ENCODE results near the gene MICAL3. TPM values are rescaled to one million over a fixed set of nuclear protein-coding genes. Genes with fewer than 3 reads are reported as not detected.

The MICAL3 gene
- total RNA-seq, 1 experiment from 2014 or later: 23.7 TPM

DNA sequence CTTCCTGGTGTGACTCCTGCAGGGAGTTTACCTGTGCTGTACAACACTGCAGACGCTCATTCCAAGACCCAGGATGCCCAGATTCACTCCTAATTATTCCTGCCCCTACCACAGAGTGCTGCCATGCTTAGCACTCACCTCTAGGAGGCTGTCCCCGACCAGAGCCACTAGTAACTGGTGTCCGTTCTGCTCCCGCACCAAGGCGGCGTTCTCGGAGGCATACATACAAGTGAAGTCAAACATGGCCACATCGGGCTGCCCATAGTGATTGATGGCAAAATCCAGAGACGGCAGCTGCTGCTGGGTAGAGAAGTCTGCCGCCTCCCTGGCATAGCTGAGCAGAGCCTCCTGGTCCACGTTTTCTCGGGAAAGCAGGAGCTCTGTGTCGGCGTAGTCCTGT is 127.8 kb downstream of the MICAL3 start:
- H3K9me3 ChIP-seq (ENCODE audit: low read length): no peaks in the 10 kb centered on the region
- no peak for DNase-seq
- ChIA-PET CTCF (no interaction called here), POLR2A (ENCODE audit: unreplicated experiment) (no interaction called here)
- H3K4me2 ChIP-seq (ENCODE audit: low read length): no peak overlapping the region
- intact Hi-C loops (cut with micrococcal nuclease): loop anchor here (5.0 kb wide), 1 partner anchor 181 kb away; the partner anchor contains the start of gene PEX26
- H3K27me3 ChIP-seq (ENCODE audit: low read length): no peaks in the 10 kb centered on the region
- H3K9me2 ChIP-seq (replicated peaks; ENCODE audit: low read length): no peaks in the 10 kb centered on the region
- no peak overlapping the region for H3K9ac ChIP-seq (ENCODE audit: low read length)
- H3F3A ChIP-seq (ENCODE audit: low read length, unreplicated experiment): no peaks in the 10 kb centered on the region
- peak; percentile 40; the same call in 1 of the 2 replicates for ATAC-seq
- H4K20me1 ChIP-seq (ENCODE audit: low read length): no peaks in the 10 kb centered on the region
- H3K4me1 ChIP-seq (ENCODE audit: insufficient read depth, low read length): no peaks in the 10 kb centered on the region
- no peak overlapping the region for H3K4me3 ChIP-seq (ENCODE audit: low read length)
- no peaks in the 10 kb centered on the region for H3K79me2 ChIP-seq (ENCODE audit: low read length)
- TF ChIP-seq EZH2phosphoT487 (IDR thresholded peaks at IDR 0.05; ENCODE audit: borderline replicate concordance, low read length): no peak
- no peak for TF ChIP-seq EZH2 (IDR thresholded peaks at IDR 0.05; ENCODE audit: low read length, unreplicated experiment)
- TF ChIP-seq, protein P1, sequence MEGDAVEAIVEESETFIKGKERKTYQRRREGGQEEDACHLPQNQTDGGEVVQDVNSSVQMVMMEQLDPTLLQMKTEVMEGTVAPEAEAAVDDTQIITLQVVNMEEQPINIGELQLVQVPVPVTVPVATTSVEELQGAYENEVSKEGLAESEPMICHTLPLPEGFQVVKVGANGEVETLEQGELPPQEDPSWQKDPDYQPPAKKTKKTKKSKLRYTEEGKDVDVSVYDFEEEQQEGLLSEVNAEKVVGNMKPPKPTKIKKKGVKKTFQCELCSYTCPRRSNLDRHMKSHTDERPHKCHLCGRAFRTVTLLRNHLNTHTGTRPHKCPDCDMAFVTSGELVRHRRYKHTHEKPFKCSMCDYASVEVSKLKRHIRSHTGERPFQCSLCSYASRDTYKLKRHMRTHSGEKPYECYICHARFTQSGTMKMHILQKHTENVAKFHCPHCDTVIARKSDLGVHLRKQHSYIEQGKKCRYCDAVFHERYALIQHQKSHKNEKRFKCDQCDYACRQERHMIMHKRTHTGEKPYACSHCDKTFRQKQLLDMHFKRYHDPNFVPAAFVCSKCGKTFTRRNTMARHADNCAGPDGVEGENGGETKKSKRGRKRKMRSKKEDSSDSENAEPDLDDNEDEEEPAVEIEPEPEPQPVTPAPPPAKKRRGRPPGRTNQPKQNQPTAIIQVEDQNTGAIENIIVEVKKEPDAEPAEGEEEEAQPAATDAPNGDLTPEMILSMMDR (conservative IDR thresholded peaks at IDR 0.05; ENCODE audit: low read depth, low read length): peak; percentile 50
- no peak overlapping the region for H3K27ac ChIP-seq (ENCODE audit: low read length)
- no peak overlapping the region for H2AFZ ChIP-seq (ENCODE audit: low read length)
- H3K36me3 ChIP-seq (ENCODE audit: low read depth, low read length): peaks cover 32% of the 10 kb centered on the region
- BruUV-seq (replicated peaks): no TSS peak

DNA sequence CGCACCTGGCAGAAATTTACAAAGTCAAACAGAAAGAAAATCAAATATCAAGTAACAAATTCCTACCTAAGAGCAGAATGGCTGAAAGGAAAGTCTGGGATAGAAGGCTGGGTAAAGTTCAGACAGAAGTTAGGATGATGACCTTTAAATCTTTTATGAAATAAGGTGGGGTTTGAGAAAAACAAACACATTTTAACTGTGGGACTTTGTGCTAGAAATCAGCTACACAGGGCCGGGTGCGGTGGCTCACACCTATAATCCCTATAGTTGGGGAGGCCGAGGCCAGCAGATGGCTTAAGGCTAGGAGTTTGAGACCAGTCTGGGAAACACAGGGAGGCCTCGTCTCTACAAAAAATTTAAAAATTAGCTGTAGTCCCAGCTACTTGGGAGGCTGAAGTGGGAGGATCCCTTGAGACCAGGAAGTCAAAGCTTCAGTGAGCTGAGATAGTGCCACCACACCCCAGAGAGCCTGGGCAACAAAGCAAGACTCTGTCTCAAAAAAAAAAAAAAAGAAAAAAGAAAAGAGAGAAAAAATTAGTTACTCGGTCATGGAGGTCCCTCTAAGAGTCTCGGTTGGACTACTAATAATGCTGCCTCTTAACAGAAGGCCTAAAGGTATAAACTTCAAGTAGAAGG is 130.3 kb downstream of the MICAL3 start:
- ChIA-PET POLR2A (ENCODE audit: unreplicated experiment) (no interaction called here), CTCF (no interaction called here)
- TF ChIP-seq EZH2phosphoT487 (IDR thresholded peaks at IDR 0.05; ENCODE audit: borderline replicate concordance, low read length) (no peak), EZH2 (IDR thresholded peaks at IDR 0.05; ENCODE audit: low read length, unreplicated experiment) (no peak)
- TF ChIP-seq, protein P1 (conservative IDR thresholded peaks at IDR 0.05; ENCODE audit: low read depth, low read length): no peak
- Histone ChIP-seq H3K9ac (ENCODE audit: low read length) (no peak overlapping the region), H3F3A (ENCODE audit: low read length, unreplicated experiment) (no peaks in the 10 kb centered on the region), H3K4me3 (ENCODE audit: low read length) (no peak overlapping the region), H3K36me3 (ENCODE audit: low read depth, low read length) (peaks cover 33% of the 10 kb centered on the region), H4K20me1 (ENCODE audit: low read length) (no peaks in the 10 kb centered on the region), H3K4me1 (ENCODE audit: insufficient read depth, low read length) (peaks cover 14% of the 10 kb centered on the region), H3K4me2 (ENCODE audit: low read length) (no peak overlapping the region), H2AFZ (ENCODE audit: low read length) (no peak overlapping the region), H3K79me2 (ENCODE audit: low read length) (no peaks in the 10 kb centered on the region), H3K27me3 (ENCODE audit: low read length) (no peaks in the 10 kb centered on the region), H3K9me2 (replicated peaks; ENCODE audit: low read length) (no peaks in the 10 kb centered on the region), H3K27ac (ENCODE audit: low read length) (no peak overlapping the region), H3K9me3 (ENCODE audit: low read length) (no peaks in the 10 kb centered on the region)
- intact Hi-C loops (cut with micrococcal nuclease): no loop called here
- DNase-seq: no peak
- ATAC-seq: no peak
- no TSS peak for BruUV-seq (replicated peaks)

DNA sequence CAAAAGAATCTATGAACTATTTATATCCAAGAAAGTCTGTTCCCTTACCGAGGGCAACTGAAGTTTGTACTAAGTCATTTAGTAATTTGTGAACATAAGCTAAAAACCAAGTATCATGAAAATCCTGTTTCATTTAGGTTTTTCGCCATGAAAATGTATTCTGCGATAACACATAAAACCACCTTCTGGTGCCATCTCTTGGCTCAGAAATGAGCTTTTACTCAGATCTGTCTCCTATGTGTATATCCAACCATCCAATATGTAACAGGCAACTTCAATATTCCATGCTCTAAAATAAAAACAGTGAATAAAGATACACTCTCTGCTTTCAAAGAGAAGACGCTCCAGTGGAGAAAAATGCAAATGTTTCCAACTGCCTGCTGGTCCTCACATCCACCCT is 132.0 kb downstream of the MICAL3 start:
- DNase-seq (no peak), ATAC-seq (no peak)
- Histone ChIP-seq H3K9me3 (ENCODE audit: low read length) (no peaks in the 10 kb centered on the region), H3K4me2 (ENCODE audit: low read length) (no peak overlapping the region), H3K9me2 (replicated peaks; ENCODE audit: low read length) (no peaks in the 10 kb centered on the region), H3K79me2 (ENCODE audit: low read length) (no peaks in the 10 kb centered on the region), H3K9ac (ENCODE audit: low read length) (no peak overlapping the region), H3K27me3 (ENCODE audit: low read length) (no peaks in the 10 kb centered on the region), H3K4me1 (ENCODE audit: insufficient read depth, low read length) (peaks cover 14% of the 10 kb centered on the region), H3K4me3 (ENCODE audit: low read length) (no peak overlapping the region), H2AFZ (ENCODE audit: low read length) (no peak overlapping the region), H3F3A (ENCODE audit: low read length, unreplicated experiment) (no peaks in the 10 kb centered on the region), H4K20me1 (ENCODE audit: low read length) (no peaks in the 10 kb centered on the region), H3K27ac (ENCODE audit: low read length) (no peak overlapping the region), H3K36me3 (ENCODE audit: low read depth, low read length) (peaks cover 41% of the 10 kb centered on the region)
- BruUV-seq (replicated peaks): no TSS peak
- intact Hi-C loops (cut with micrococcal nuclease): no loop called here
- ChIA-PET POLR2A (ENCODE audit: unreplicated experiment) (interaction anchor here (0.6 kb wide), 1 partner anchor 173 kb away, joined by 3 read pairs; no protein-coding TSS in a partner anchor), CTCF (no interaction called here)
- TF ChIP-seq, protein P1 (conservative IDR thresholded peaks at IDR 0.05; ENCODE audit: low read depth, low read length): no peak
- TF ChIP-seq EZH2 (IDR thresholded peaks at IDR 0.05; ENCODE audit: low read length, unreplicated experiment): no peak
- no peak for TF ChIP-seq EZH2phosphoT487 (IDR thresholded peaks at IDR 0.05; ENCODE audit: borderline replicate concordance, low read length)
